GM12878 (cell line): Measurements from ENCODE around the gene NAV3. TPM values are rescaled to one million over a fixed set of nuclear protein-coding genes. Genes with fewer than 3 reads are reported as not detected.

Experiments
- ATF3 ChIP-seq: IDR thresholded peaks from 2 replicates; pipeline ENCODE4 v1.6.1; 2011; ENCODE audit warnings: low read depth, mild to moderate bottlenecking, low read length, moderate library complexity, borderline replicate concordance; ENCODE audit errors: extremely low read depth
- E2F4 ChIP-seq: IDR thresholded peaks from 2 replicates; pipeline ENCODE4 v1.6.1; 2012; ENCODE audit warnings: low read depth, low read length, improper control_type of control experiment
- ETV6 ChIP-seq, 2 experiments: fragments of 450-650 bp in 1 of 2; IDR thresholded peaks in 1 of 2; conservative IDR thresholded peaks in 1 of 2; 2 replicates each; pipeline ENCODE4 v1.6.1; 2014; ENCODE audit warnings: antibody characterized with exemption in 1 of 2, borderline replicate concordance in 1 of 2, low read depth in 1 of 2, mild to moderate bottlenecking in 1 of 2, moderate library complexity in 1 of 2
- GABPA ChIP-seq: IDR thresholded peaks from 2 replicates; pipeline ENCODE4 v1.6.1; 2014; ENCODE audit warnings: antibody characterized with exemption, low read depth, mild to moderate bottlenecking, inconsistent platforms
- IKZF1 ChIP-seq: fragments of 450-650 bp; conservative IDR thresholded peaks from 2 replicates; pipeline ENCODE4 v1.6.1; 2017; ENCODE audit warnings: antibody characterized with exemption, mild to moderate bottlenecking
- NKRF ChIP-seq: fragments of 450-650 bp; conservative IDR thresholded peaks from 2 replicates; pipeline ENCODE4 v1.6.1; 2017; ENCODE audit warnings: mild to moderate bottlenecking, moderate library complexity
- RAD21 ChIP-seq: IDR thresholded peaks from 2 replicates; pipeline ENCODE4 v1.6.1; 2011; ENCODE audit warnings: mild to moderate bottlenecking, low read depth, low read length, moderate library complexity; ENCODE audit not compliant: insufficient read depth
- ZBED1 ChIP-seq: IDR thresholded peaks from 2 replicates; pipeline ENCODE4 v1.6.1; 2016; ENCODE audit warnings: borderline replicate concordance
- ZBTB4 ChIP-seq: fragments of 450-650 bp; formaldehyde crosslinking; IDR thresholded peaks from 2 replicates; pipeline ENCODE4 v1.4.0; 2022; ENCODE audit warnings: mild to moderate bottlenecking, moderate library complexity
- ZNF622 ChIP-seq: fragments of 450-650 bp; IDR thresholded peaks from 2 replicates; pipeline ENCODE4 v1.6.1; 2017; ENCODE audit warnings: mild to moderate bottlenecking, inconsistent platforms
- polyA plus RNA-seq, 11 experiments: library from polyadenylated mRNA; depleted of rRNA in 4 of 11; unstranded in 6 of 11; stranded (reverse) in 5 of 11; fragments of >200 nt; fragmentation: Nextera tagmentation in 4 of 11; fragmentation: Illumina TruSeq in 1 of 11; extraction: Ambion mirVana in 4 of 11; extraction: Trizol in 1 of 11; gene quantifications; 1 replicate in 1 of 11; 2 replicates in 10 of 11; pipeline versions ENCODE4 v1.2.1 to v1.2.3, GENCODE V29; 2011 to 2016; ENCODE audit warnings: inconsistent platforms in 2 of 11, missing spikeins in 2 of 11, low read depth in 1 of 11
- total RNA-seq, 4 experiments: library from RNA; depleted of rRNA in 3 of 4; stranded (reverse); fragments of >200 nt in 3 of 4; fragmentation: Illumina TruSeq in 1 of 4; extraction: Trizol in 1 of 4; gene quantifications; 2 replicates each; pipeline versions ENCODE4 v1.2.1 to v1.2.3, GENCODE V29; 2013 to 2021

NAV3 gene
- total and polyA plus RNA-seq, 10 of the 15 experiments (the other 5 are each of a cell fraction or from before 2014, with no cell fraction given), result 0.05 to 0.51 (median 0.22) TPM; not detected in 1

- no peak for TF ChIP-seq ZBTB4
- no peak for TF ChIP-seq ZNF622
- no peak for TF ChIP-seq GABPA
- TF ChIP-seq E2F4, result no peak
- no peak for TF ChIP-seq RAD21
- TF ChIP-seq IKZF1, result no peak
- TF ChIP-seq ETV6 (conservative IDR thresholded peaks at IDR 0.05 in 1 of 2, IDR thresholded peaks at IDR 0.05 in 1 of 2; ENCODE audit: borderline replicate concordance in 1 of 2, low read depth in 1 of 2), result no peak
- TF ChIP-seq NKRF, result no peak
- TF ChIP-seq ZBED1, result no peak
- no peak for TF ChIP-seq ATF3
Measured at GRCh38 chr12:77818351-77818750, 12.3 kb upstream of the NAV3 start (continued).
